UCSD-AML1 (cell line): Measurements from ENCODE around the gene XRN2.

Source experiments
- DNase-seq: peaks from one replicate; lab custom pipeline; 2025; ENCODE audit not compliant: unreplicated experiment; lab: John Stamatoyannopoulos, UW

The XRN2 gene

GRCh38 chr20:21291026-21291425, 12.1 kb upstream of the XRN2 start:
- no peak for DNase-seq

GRCh38 chr20:21294755-21295154, 8.4 kb upstream of the XRN2 start:
- DNase-seq: no peak

DNA sequence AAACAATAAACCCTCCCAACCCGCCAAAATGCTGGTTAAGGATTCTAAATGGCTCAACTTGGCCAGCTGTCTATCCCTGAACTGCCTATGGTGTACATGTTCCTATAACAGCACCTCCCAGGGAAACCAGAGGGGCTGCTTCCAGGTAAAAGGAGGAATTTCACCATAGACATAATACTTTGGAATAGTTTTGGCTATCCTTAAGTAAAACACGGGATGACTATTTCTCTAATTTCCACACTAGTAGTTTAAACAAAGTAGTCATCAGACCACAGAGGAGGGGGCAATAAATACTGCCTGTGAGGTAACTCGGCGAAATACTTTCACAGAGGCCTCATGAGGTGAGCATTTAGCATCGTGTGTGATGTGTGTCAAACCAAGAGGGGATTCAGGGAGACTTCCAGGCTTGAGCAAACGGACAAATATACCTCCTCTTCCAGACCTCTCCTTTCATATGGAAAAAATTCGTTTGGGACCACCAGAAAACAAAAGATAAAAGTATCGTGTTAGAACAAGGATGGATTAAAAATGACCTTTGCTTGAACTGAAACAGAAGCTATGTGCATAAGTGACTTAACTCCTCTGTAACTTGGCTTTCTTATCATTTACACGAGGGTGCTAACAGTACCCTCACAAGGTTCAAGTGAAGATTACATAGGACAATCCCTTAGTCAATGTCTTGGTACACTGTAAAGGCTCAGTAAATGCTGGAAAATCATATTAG, 1.0 kb upstream of the XRN2 start:
- no peak for DNase-seq

- DNase-seq: no peak
Observed at GRCh38 chr20:21302664-21303060, 469 bp upstream of the XRN2 start.

DNA sequence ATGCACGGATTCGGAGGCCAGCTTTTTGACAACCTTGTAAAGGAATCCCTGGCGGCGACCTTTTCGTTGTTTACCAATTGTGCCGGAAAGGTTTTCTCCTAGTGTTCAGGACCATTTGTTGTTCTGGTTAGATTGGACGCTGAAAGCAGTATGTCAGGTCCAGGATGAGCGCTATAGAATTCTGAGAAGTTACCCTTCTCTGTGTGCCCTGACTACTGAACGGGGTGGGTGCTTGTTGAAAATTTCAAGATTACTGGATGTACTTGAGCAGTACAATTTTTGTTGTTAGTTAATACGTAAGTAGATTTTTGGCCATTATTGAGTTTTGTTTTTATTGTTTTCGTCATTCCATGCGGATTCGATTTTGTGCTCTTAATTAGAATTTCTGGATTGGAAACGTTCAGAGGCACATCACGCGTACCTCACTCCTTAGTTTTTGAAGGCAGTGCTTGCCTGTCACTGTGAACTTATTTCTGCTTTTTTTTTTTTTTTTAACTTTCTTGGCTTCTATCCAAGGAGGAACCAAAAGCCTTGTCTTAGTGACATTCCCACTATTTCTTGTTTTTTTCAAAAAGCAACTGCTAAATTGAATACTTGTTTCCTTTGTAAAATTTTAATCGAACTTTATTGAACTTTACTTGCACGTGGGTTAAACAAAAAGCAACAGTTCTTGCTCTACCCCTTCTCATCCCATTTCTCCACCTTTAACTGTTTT, 898 bp downstream of the XRN2 start:
- DNase-seq: no peak

DNA sequence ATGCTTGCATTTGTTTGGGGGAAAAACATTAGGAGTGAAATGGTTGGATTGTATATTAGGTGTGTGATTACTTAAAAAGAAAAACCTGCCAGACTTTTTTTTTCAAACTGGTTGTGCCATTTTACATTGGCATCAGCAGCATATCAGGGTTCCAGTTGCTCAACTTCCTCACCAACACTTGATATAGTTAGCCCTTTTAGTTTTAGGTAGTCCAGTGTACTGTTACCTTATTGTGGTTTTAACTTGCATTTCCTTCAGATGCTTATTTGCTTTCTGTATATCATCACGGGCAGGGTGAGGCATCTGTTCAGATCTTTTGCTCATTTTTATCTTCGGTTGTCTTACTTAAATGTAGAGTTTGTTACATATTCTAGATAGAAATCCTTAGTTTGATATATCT, 5.2 kb downstream of the XRN2 start:
- DNase-seq: no peak

GRCh38 chr20:21309678-21310467, 6.7 kb downstream of the XRN2 start:
- no peak for DNase-seq

DNA sequence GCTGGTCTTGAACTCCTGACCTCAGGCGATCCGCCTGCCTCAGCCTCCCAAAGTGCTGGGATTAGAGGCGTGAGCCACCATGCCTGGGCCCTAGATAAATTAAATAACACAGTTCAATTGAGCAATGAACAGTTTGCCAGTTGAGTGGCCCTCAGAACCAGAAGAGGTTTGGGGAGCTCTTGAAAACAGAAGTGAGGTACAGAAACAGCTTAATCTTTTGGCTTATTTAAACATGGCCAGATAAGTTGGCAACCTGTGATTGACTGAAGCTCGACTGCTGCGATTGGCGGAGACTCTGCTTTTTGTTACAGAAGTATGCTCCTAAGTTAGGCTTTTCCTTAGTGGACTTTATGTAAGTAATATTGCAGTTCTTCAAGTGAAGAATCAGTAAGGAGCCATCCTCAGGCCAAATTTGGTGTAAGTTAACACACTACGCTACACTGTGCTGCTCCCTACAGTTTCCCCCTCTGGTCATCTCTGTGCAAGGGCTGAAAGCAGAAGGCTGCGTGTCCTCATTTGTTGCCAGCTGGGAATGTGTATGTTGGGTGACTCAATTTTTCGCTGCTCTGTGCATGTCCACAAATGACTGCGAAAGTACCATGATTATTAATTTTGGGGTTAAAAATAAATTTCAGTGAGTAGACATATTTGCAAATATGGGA, 9.8 kb downstream of the XRN2 start:
- DNase-seq: no peak

- no peak for DNase-seq
Observed at GRCh38 chr20:21315138-21315537, 12.0 kb downstream of the XRN2 start.

DNA sequence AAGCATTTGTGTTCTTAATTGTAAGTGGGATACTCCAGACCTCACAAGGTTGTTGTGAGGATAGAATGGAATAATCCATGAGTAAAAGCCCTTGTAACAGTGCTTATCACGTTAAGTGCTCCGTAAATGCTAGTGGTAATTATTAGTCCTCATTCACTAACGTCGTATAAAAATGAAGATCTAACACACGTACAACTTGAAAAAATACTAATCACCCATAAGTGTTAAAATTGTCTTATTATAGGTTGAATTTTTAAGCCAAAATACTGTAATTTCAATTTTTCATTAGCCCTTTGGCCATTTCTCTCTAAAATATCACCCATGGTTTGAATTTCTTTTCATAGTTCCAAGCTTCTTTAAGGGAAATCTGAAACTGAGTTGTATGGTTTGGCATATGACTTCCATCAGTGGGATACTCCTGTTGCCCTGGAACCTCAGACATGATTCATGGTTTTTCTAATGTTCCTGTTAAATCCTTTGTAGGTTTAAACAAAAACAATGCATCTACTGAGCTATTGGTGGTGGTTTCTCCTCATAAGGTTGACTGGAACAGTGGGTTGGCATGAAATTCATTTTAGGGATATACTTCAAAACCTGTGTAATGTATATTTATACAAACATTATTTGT, 19.1 kb downstream of the XRN2 start:
- DNase-seq: no peak

DNA sequence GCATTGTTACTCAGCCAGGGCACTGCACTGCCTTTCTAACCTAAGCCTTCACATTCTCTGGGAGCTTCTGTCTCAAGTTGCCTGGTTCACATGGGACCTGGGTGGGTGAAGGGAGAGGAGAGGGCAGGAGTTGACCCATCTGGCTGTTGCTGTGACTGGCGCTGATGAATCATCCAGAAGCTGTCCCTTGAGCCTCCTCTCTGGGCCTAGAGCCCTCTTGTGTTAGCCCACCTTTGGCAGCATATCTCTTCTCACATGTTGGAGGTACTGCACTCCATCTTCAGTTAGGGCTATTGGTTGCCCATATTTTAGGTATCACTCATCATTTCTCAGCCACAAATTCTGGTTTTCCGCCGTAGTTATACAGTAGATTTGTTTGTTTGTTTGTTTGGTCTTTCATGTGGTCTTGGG, 19.8 kb downstream of the XRN2 start:
- no peak for DNase-seq

DNA sequence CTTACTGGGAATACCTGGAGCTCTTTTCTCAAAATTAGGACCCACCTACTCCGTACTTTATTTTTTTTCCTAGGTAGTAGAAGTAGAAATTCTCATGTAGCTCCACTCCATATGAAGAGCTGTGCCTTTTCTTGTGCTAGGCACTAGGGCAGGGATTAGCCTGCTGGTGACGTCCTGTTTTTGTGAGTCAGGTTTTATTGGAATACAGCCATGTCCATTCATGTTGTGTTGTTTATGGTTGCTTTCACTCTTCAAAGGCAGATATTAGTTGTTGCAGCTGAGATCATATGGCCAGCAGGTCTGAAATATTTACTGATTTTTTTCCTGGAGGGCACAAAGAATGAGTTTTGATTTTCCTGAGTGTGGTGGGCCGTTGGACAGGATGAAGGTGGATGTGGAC, 20.5 kb downstream of the XRN2 start:
- no peak for DNase-seq

GRCh38 chr20:21324126-21324525, 21.0 kb downstream of the XRN2 start:
- DNase-seq: no peak

DNA sequence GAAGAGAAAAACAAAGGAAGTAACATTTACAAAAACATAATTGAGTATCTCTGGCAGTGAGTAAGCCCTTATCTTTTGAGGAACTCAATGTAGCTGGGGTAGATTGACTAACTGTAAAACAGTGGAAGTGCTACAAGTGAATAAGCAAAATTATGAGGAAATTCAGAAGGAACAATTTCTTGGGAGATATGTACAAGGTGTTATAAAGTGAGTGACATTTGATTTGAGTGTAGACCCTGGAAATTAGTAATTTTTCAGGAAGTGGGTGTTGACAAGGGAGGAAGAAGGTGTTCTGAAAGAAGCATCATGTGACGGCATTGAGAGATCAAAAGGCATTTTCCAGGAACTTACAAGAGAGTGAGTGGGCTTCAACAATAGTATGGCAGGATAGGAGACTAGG, 22.2 kb downstream of the XRN2 start:
- no peak for DNase-seq

- no peak for DNase-seq
Observed at GRCh38 chr20:21326700-21327099, 23.6 kb downstream of the XRN2 start.

DNA sequence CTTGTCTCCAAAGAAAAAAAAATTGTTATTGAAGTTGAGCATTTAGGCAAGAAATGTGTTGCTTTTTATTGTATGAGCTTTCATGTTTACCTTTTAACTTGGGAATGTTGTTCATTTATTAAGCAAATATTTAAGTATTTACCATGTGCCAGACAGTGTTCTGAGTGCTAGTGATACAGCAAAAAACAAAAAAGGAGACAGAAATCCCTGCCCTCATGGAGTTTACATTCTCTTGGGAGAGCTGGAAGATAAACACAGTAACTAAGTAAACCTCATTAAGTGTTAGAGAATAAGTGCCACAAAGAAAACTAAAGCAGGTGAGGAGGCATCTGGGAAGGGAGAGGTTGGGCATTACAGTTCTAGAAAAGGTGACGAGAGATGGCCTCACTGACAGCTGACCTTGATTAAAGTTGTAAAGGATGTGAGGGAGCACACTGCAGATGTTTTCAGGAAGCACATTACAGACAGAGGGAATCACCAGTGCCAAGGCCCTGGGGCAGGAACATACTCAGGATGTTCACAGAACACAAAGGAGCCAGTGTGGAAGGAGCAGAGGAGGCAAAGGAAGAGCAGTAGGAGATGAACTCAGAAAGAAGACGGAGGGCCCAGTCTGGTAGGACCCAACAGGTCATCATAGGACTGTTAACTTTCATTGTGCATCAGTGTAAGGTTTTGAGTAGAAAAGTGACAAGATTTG, 33.5 kb downstream of the XRN2 start:
- DNase-seq: no peak

- DNase-seq: no peak
Observed at GRCh38 chr20:21338291-21338690, 35.2 kb downstream of the XRN2 start.

DNA sequence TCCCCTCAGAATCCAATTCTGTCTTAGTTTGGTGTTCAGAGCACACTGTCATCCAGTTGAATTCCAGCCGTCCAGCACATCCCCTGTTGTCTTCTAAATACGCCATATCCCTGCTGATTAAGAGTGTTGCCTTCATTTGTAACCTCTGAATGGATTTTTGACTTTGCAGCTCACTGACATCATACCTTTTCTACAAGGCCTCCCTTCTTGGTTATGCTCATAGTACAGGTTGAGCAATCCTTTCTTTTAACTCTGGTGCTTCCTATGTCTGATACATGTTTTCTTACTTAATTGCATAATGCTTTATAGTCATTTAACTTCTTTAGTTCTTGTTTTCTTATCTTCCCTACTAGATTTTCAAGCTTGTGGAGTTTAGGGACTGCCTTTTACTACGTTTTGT, 36.4 kb downstream of the XRN2 start:
- DNase-seq: no peak

DNA sequence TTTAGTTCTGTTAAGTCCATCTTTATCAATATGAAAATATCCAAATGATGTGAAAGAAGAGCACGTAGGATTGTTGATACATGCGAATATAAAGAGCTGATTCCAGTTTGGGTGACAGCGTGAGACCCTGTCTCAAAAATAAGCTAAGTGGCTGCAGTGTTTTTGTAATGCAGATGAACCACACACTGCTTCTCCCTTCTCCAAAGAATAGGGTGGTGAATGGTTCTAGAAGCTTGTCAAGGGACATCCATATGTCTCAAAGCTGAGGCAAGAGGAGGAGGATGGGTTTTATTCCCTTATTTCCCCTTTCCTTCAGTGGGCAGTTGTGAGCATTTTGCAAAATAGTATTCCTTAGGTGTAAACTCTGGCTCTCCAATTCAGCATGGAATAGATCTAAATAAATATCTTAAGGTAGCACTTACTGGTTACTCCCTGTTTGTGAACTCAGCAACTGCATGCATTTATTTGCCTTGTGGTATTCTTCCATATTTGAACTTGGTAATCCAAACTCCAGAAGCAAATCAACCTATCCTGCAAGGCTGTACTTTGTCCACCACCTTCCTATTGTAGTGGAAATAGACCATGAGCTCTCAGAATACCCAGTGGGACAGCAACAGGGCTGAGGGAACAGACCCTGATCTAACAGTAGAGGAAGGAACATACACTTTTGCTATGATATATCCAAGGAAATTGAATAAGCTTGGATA, 38.0 kb downstream of the XRN2 start:
- DNase-seq: no peak
